Suprapubic skin (tissue), 3 donors: ENCODE measurements around the gene PIK3R3.

Experiments
- CTCF ChIP-seq, 2 donors: fragments of 200-600 bp in 1 of 2; fragments of 450-650 bp in 1 of 2; sonication (generic) in 1 of 2; IDR thresholded peaks; one replicate each; pipeline ENCODE4 v1.5.1; 2016 to 2019; ENCODE audit warnings: antibody characterized with exemption in 2 of 2, mild to moderate bottlenecking in 1 of 2, moderate library complexity in 1 of 2
- EP300 ChIP-seq: sonication (generic); formaldehyde crosslinking; IDR thresholded peaks from one replicate; pipeline ENCODE4 v1.6.1; 2017; ENCODE audit warnings: antibody characterized with exemption

DNA sequence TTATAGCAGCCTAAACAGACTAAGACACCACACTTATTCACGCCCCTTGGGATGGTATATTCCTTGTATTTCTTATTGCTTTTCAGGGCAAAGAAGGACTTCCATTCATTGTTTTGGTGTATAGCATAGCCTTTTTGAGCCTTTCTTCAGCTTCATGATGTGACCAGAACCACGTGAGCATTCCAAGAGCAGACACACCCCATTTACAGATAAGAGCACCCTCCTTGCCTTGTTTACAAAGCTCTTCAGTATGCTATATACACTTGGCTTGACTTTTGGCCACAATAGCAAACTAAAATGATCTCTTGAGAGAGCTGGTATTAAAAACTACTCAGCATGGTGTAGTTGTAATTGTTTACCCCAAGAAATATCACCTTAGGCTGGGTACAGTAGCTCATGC lies 78.7 kb downstream of the PIK3R3 start:
- no peak for TF ChIP-seq CTCF (IDR thresholded peaks at IDR 0.05)
- TF ChIP-seq EP300 = no peak
